CMK (cell line): ENCODE results near the gene SPINK1.
"Not testable (repeated sequence)": the region's sequence is repeated elsewhere in the genome, so short reads cannot be mapped to it uniquely, and the experiment has no call there.

Experiments
- DNase-seq: peaks from one replicate; pipeline ENCODE4 v3.0.0-alpha.2; 2010; ENCODE audit warnings: low read depth

Gene SPINK1

GRCh38 chr5:147805030-147805454 is 26.4 kb downstream of the SPINK1 start:
- DNase-seq, result peak; percentile 22

GRCh38 chr5:147804334-147804733 is 27.1 kb downstream of the SPINK1 start:
- no peak for DNase-seq

GRCh38 chr5:147803926-147804325 is 27.5 kb downstream of the SPINK1 start:
- DNase-seq, result no peak

GRCh38 chr5:147803161-147803560 is 28.3 kb downstream of the SPINK1 start:
- not testable (repeated sequence) for DNase-seq

- DNase-seq, result no peak
Measured at GRCh38 chr5:147801461-147801860, 30.0 kb downstream of the SPINK1 start.

- DNase-seq, result no peak
Measured at GRCh38 chr5:147800491-147800890, 31.0 kb downstream of the SPINK1 start.

GRCh38 chr5:147796556-147797308 is 34.7 kb downstream of the SPINK1 start:
- DNase-seq, result no peak

- no peak for DNase-seq
Measured at GRCh38 chr5:147791181-147791580, 40.3 kb downstream of the SPINK1 start.

GRCh38 chr5:147789820-147790219 is 41.7 kb downstream of the SPINK1 start:
- no peak for DNase-seq

- no peak for DNase-seq
Measured at GRCh38 chr5:147788023-147788422, 43.4 kb downstream of the SPINK1 start.

GRCh38 chr5:147786142-147786541 is 45.3 kb downstream of the SPINK1 start:
- no peak for DNase-seq

GRCh38 chr5:147784146-147784987 is 47.1 kb downstream of the SPINK1 start:
- DNase-seq, result no peak

- DNase-seq, result no peak
Measured at GRCh38 chr5:147782110-147783028, 49.1 kb downstream of the SPINK1 start, which contains the start of gene JAKMIP2. TSS of gene JAKMIP2 (minus strand) at chr5:147782728. CDS start at chr5:147671806, 110,922 bp downstream.

- DNase-seq, result no peak
Measured at GRCh38 chr5:147780924-147781573, 50.4 kb downstream of the SPINK1 start.

GRCh38 chr5:147779694-147780093 is 51.8 kb downstream of the SPINK1 start:
- no peak for DNase-seq

- DNase-seq, result no peak
Measured at GRCh38 chr5:147776989-147777388, 54.5 kb downstream of the SPINK1 start.
